K562 (cell line): Measurements from ENCODE around the gene ZNF500. TPM values are rescaled to one million over a fixed set of nuclear protein-coding genes. Genes with fewer than 3 reads are reported as not detected.

Source experiments
- ATF3 ChIP-seq, 2 experiments: fragments of 450-650 bp in 1 of 2; sonication (generic) in 1 of 2; formaldehyde crosslinking in 1 of 2; IDR thresholded peaks in 1 of 2; conservative IDR thresholded peaks in 1 of 2; 2 replicates each; pipeline versions ENCODE4 v1.6.1 to v1.8.1; 2016 to 2023; ENCODE audit warnings: mild to moderate bottlenecking in 2 of 2, moderate library complexity in 2 of 2, inconsistent platforms in 1 of 2, missing genetic modification reagents in 1 of 2
- CHCHD3 ChIP-seq: fragments of 250-450 bp; sonication (Bioruptor Pico); IDR thresholded peaks from 2 replicates; pipeline ENCODE4 v2.1.2; 2022; ENCODE audit warnings: mild to moderate bottlenecking
- HDGF ChIP-seq: fragments of 450-650 bp; IDR thresholded peaks from 2 replicates; pipeline ENCODE4 v1.6.1; 2016
- JUN ChIP-seq, 2 experiments: sonication (generic) in 1 of 2; formaldehyde crosslinking in 1 of 2; IDR thresholded peaks; 2 replicates each; pipeline versions ENCODE4 v1.6.1 to v1.8.0; 2012 to 2022; ENCODE audit warnings: borderline replicate concordance in 2 of 2, mild to moderate bottlenecking in 2 of 2, improper control_type of control experiment in 1 of 2, low read depth in 1 of 2, low read length in 1 of 2, missing genetic modification reagents in 1 of 2
- MEF2D ChIP-seq: conservative IDR thresholded peaks from 2 replicates; pipeline ENCODE4 v1.6.1; 2016; ENCODE audit warnings: low read depth, missing genetic modification characterization, missing compliant biosample characterization
- MLX ChIP-seq, 2 experiments: fragments of 450-650 bp in 1 of 2; sonication (generic) in 1 of 2; formaldehyde crosslinking; conservative IDR thresholded peaks; 2 replicates each; pipeline versions ENCODE4 v1.4.0 to v1.8.1; 2020 to 2022; ENCODE audit warnings: mild to moderate bottlenecking in 1 of 2, missing genetic modification reagents in 1 of 2
- NBN ChIP-seq: fragments of 450-650 bp; IDR thresholded peaks from 2 replicates; pipeline ENCODE4 v1.6.1; 2016; ENCODE audit warnings: low read depth, mild to moderate bottlenecking
- NFIC ChIP-seq: fragments of 450-650 bp; IDR thresholded peaks from 2 replicates; pipeline ENCODE4 v1.6.1; 2017; ENCODE audit warnings: mild to moderate bottlenecking, inconsistent platforms
- PML ChIP-seq: IDR thresholded peaks from 2 replicates; pipeline ENCODE4 v1.6.1; 2012; ENCODE audit warnings: low read length, inconsistent platforms
- PTBP1 ChIP-seq: fragments of 200-400 bp; formaldehyde crosslinking; IDR thresholded peaks from 2 replicates; pipeline ENCODE4 v1.6.1; 2017; ENCODE audit warnings: low read depth, low read length
- SMARCB1 ChIP-seq: IDR thresholded peaks from 2 replicates; pipeline ENCODE4 v1.6.1; 2011; ENCODE audit warnings: improper control_type of control experiment, low read depth; ENCODE audit not compliant: insufficient read length
- SRSF9 ChIP-seq: fragments of 200-400 bp; formaldehyde crosslinking; IDR thresholded peaks from 2 replicates; pipeline ENCODE4 v1.6.1; 2017; ENCODE audit warnings: low read depth, low read length, borderline replicate concordance
- TEAD2 ChIP-seq: fragments of 450-650 bp; IDR thresholded peaks from 2 replicates; pipeline ENCODE4 v1.6.1; 2016; ENCODE audit warnings: missing genetic modification characterization, control low read depth, missing compliant biosample characterization
- polyA plus RNA-seq, 8 experiments: library from polyadenylated mRNA; depleted of rRNA in 4 of 8; stranded (reverse) in 5 of 8; unstranded in 3 of 8; fragments of >200 nt; fragmentation: Nextera tagmentation in 2 of 8; fragmentation: Illumina TruSeq in 1 of 8; extraction: Ambion mirVana in 2 of 8; extraction: Trizol in 1 of 8; gene quantifications; 2 replicates each; pipeline versions ENCODE4 v1.2.1 to v1.2.3, GENCODE V29; 2011 to 2014; ENCODE audit warnings: inconsistent platforms in 1 of 8, missing spikeins in 1 of 8
- total RNA-seq, 7 experiments: library from RNA; depleted of rRNA in 6 of 7; stranded (reverse); fragments of >200 nt in 6 of 7; fragmentation: Illumina TruSeq in 2 of 7; extraction: Trizol in 2 of 7; gene quantifications; 2 replicates each; pipeline versions ENCODE4 v1.2.1 to v1.2.3, GENCODE V29; 2011 to 2021; ENCODE audit warnings: low replicate concordance in 1 of 7
- TF ChIP-seq, protein P1 (sequence below): fragments of 250-450 bp; sonication (Bioruptor Pico); IDR thresholded peaks from 2 replicates; pipeline ENCODE4 v1.6.1; 2021; ENCODE audit warnings: mild to moderate bottlenecking
- TF ChIP-seq, protein P2 (sequence below), 2 experiments: fragments of 250-450 bp in 1 of 2; fragments of 450-650 bp in 1 of 2; sonication (Bioruptor Pico) in 1 of 2; IDR thresholded peaks; 2 replicates each; pipeline versions ENCODE4 v1.6.1 to v1.8.0; 2016 to 2021; ENCODE audit warnings: mild to moderate bottlenecking in 2 of 2, moderate library complexity in 2 of 2, missing compliant biosample characterization in 1 of 2, missing genetic modification characterization in 1 of 2
- TF ChIP-seq, protein P3 (sequence below): sonication (generic); formaldehyde crosslinking; IDR thresholded peaks from 2 replicates; pipeline ENCODE4 v1.4.0; 2020; ENCODE audit warnings: mild to moderate bottlenecking, missing genetic modification reagents
- TF ChIP-seq, protein P4 (sequence below), 3 experiments: fragments of 200-800 bp in 1 of 3; fragments of 250-450 bp in 1 of 3; fragments of 450-650 bp in 1 of 3; sonication (Bioruptor Pico) in 1 of 3; sonication (Bioruptor generic) in 1 of 3; formaldehyde crosslinking in 1 of 3; IDR thresholded peaks; 2 replicates each; pipeline versions ENCODE4 v1.6.1 to v1.8.0; 2016 to 2022; ENCODE audit warnings: mild to moderate bottlenecking in 2 of 3, missing genetic modification characterization in 2 of 3, missing compliant biosample characterization in 1 of 3, moderate library complexity in 1 of 3

Gene ZNF500
- total and polyA plus RNA-seq, 9 of the 15 experiments (the other 6 are each of a cell fraction or from before 2014, with no cell fraction given) = 0.80 to 20.8 (median 5.3) TPM

DNA sequence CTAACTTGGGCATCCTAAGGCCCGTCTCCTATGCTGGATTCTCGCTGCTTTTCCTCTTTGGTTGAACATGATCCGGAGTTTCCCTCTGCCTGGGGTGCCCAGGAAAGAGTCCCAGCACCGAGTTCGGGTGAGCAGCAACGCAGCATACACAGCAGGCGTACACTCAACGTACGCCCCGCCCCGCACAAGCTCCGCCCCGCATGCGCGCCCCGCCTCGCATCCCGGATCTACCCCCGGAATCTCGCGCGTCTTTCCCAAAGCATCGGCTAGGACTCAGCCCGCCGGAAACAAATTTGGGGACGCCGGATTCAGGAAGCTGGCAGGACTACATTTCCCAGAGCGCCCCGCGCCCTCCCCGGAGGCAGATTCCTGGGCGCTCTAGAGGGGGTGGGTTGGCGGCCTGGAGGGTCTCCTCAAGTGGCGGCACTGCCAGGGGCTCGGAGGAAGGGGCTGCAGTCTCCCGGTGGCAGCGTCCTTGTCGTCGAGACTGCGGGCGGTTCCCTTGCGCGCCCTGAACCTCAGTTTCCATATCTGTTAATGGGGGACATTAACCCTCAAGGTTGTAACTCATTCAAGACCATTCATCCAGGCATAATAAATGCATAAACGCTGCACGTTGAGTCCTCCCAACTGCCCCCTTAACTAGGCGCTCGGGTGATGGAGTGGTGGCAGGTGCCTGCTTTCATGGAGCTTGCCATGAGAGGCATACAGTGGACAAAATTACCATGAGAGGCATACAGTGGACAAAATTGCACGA is 1.8 kb upstream of the ZNF500 start (continued):
- no peak for TF ChIP-seq ATF3 (IDR thresholded peaks at IDR 0.05)
- no peak for TF ChIP-seq ATF3 (CRISPR knock-in tag; conservative IDR thresholded peaks at IDR 0.05)
- no peak for TF ChIP-seq SRSF9
- TF ChIP-seq, protein P1, sequence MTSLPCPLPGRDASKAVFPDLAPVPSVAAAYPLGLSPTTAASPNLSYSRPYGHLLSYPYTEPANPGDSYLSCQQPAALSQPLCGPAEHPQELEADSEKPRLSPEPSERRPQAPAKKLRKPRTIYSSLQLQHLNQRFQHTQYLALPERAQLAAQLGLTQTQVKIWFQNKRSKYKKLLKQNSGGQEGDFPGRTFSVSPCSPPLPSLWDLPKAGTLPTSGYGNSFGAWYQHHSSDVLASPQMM (CRISPR knock-in tag) = no peak
- TF ChIP-seq PTBP1 = 0 out of 2 replicates have a peak, but pooled peaks have one; percentile 63
- TF ChIP-seq, protein P2, sequence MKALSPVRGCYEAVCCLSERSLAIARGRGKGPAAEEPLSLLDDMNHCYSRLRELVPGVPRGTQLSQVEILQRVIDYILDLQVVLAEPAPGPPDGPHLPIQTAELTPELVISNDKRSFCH (CRISPR knock-in tag; IDR thresholded peaks at IDR 0.05) = no peak
- TF ChIP-seq, protein P2 (tag; IDR thresholded peaks at IDR 0.05) = 0 out of 2 replicates have a peak, but pooled peaks have one; percentile 24
- TF ChIP-seq TEAD2 = no peak
- no peak for TF ChIP-seq CHCHD3 (CRISPR knock-in tag)
- TF ChIP-seq, protein P3, sequence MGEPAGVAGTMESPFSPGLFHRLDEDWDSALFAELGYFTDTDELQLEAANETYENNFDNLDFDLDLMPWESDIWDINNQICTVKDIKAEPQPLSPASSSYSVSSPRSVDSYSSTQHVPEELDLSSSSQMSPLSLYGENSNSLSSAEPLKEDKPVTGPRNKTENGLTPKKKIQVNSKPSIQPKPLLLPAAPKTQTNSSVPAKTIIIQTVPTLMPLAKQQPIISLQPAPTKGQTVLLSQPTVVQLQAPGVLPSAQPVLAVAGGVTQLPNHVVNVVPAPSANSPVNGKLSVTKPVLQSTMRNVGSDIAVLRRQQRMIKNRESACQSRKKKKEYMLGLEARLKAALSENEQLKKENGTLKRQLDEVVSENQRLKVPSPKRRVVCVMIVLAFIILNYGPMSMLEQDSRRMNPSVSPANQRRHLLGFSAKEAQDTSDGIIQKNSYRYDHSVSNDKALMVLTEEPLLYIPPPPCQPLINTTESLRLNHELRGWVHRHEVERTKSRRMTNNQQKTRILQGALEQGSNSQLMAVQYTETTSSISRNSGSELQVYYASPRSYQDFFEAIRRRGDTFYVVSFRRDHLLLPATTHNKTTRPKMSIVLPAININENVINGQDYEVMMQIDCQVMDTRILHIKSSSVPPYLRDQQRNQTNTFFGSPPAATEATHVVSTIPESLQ (CRISPR knock-in tag) = no peak
- TF ChIP-seq MEF2D (tag) = no peak
- no peak for TF ChIP-seq MLX (CRISPR knock-in tag; conservative IDR thresholded peaks at IDR 0.05)
- no peak for TF ChIP-seq SMARCB1
- TF ChIP-seq, protein P4, sequence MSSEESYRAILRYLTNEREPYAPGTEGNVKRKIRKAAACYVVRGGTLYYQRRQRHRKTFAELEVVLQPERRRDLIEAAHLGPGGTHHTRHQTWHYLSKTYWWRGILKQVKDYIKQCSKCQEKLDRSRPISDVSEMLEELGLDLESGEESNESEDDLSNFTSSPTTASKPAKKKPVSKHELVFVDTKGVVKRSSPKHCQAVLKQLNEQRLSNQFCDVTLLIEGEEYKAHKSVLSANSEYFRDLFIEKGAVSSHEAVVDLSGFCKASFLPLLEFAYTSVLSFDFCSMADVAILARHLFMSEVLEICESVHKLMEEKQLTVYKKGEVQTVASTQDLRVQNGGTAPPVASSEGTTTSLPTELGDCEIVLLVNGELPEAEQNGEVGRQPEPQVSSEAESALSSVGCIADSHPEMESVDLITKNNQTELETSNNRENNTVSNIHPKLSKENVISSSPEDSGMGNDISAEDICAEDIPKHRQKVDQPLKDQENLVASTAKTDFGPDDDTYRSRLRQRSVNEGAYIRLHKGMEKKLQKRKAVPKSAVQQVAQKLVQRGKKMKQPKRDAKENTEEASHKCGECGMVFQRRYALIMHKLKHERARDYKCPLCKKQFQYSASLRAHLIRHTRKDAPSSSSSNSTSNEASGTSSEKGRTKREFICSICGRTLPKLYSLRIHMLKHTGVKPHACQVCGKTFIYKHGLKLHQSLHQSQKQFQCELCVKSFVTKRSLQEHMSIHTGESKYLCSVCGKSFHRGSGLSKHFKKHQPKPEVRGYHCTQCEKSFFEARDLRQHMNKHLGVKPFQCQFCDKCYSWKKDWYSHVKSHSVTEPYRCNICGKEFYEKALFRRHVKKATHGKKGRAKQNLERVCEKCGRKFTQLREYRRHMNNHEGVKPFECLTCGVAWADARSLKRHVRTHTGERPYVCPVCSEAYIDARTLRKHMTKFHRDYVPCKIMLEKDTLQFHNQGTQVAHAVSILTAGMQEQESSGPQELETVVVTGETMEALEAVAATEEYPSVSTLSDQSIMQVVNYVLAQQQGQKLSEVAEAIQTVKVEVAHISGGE (CRISPR knock-in tag; IDR thresholded peaks at IDR 0.05) = peak; percentile 74 to 98 (median 88); a peak in 5 of 6 replicates
- no peak for TF ChIP-seq NBN
- TF ChIP-seq NFIC = no peak
- no peak for TF ChIP-seq JUN (IDR thresholded peaks at IDR 0.05; ENCODE audit: borderline replicate concordance, low read depth, low read length)
- no peak for TF ChIP-seq JUN (CRISPR knock-in tag; IDR thresholded peaks at IDR 0.05; ENCODE audit: borderline replicate concordance)
- 0 out of 2 replicates have a peak, but pooled peaks have one; percentile 56 for TF ChIP-seq HDGF
- TF ChIP-seq PML = peak; percentile 46; the same call in 1 of the 2 replicates
